ENCODE data around the gene DDX1.

Gene DDX1

GRCh38 chr2:15649561-15650255, 58.0 kb downstream of the DDX1 start:
- no peak for DNase-seq

- DNase-seq = no peak
Measured at GRCh38 chr2:15650616-15651366, 59.1 kb downstream of the DDX1 start.

- DNase-seq = no peak
Measured at GRCh38 chr2:15651367-15651727, 59.7 kb downstream of the DDX1 start.

- DNase-seq = no peak
Measured at GRCh38 chr2:15652252-15652651, 60.6 kb downstream of the DDX1 start.

DNA sequence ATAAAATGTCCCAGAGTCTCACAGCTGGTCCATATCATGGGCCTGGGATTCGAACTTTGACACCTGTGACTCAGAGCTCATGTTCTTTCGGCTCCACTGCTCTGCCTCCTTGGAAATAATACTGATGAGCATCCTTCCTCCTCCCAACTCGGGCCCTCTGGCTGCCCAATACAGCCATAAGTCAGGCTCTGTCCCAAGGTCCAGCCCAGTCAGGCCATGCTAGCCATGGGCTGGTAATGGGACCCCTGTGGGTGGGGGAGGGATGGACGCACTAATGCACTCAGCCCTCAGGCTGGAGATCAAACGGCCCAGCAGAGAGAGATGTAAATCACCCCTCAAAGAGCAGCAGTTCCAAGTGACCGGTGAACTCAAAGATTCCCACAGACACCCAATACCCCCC, 61.1 kb downstream of the DDX1 start:
- DNase-seq = no peak

GRCh38 chr2:15653806-15654726, 62.4 kb downstream of the DDX1 start:
- DNase-seq = no peak

- no peak for DNase-seq
Measured at GRCh38 chr2:15654727-15655073, 63.0 kb downstream of the DDX1 start.

DNA sequence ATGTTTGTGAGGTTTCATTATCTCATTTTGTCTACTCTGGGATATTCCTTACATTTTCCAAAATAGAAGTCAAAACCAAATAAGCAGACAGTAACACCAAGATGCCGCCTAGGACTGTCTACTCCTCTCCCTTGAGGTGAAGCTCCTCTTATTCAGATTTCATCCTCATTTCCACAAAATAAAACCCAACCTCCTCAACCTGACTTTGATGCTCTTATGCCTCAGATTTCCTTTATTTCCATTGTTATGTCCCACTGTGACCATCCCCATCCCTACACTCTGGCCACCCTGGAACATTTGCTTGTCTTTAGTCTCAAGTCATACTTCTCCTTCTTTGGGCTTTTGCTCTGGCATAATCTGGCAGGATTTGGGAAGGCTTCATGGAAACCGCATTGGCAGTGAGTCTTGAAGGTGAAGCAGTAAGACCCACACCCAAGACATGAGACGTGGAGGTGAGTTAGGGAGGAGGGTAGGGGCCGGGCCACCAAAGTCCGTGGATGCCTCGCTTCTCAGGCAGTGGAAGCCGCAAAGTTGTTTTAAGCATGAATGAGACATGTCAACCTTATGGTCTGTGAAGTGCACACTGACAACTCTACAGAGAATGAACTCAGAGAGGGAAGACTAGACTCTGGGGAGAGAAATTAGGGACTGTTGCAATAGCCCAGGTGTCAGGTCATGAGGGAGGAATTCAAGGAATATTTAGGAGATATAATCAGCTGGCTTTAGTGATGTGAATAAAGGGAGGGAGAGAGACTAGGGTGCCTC, 63.6 kb downstream of the DDX1 start:
- no peak for DNase-seq

DNA sequence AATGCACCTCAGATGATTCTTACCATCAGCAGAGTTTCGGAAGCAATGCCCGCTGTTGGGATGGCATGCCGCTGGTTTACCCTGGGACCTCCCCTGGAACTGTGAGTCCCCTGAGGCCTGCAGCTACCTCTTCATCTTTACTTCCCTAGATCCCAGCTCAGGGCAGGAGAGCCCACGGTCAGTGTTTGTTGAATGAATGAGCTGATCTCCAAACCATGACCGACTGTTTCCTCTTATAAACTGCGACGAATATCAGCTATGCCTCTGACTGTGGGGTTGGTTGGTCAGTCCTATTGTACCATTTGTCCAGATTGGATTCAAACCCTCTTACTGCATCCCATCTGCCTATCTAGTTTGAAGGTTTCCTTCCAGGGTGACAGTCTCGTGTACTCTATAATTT, 64.4 kb downstream of the DDX1 start:
- DNase-seq = no peak

DNA sequence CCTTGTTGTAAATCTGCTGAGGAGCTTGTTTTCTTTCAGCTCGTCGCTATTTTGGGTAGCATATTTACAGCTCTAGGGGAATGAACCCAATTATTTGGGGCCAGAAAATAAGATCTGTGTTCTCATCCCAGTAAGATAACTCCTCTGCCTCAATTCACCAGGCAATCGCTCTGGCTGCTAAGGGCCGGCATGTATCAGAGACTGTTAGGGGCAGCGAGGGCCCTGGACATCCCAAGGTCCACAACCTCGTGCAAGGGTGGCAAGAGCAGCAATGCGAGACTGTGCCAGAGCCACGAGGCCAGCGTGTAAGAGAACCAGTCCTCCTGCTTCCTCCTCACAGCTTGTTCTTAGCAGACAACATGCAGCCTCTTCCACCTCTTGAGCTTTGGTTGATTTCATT, 66.1 kb downstream of the DDX1 start:
- no peak for DNase-seq

GRCh38 chr2:15658911-15659310, 67.2 kb downstream of the DDX1 start:
- DNase-seq = no peak

GRCh38 chr2:15660491-15661294, 69.0 kb downstream of the DDX1 start:
- no peak for DNase-seq

- DNase-seq = no peak
Measured at GRCh38 chr2:15661295-15661569, 69.6 kb downstream of the DDX1 start.

DNA sequence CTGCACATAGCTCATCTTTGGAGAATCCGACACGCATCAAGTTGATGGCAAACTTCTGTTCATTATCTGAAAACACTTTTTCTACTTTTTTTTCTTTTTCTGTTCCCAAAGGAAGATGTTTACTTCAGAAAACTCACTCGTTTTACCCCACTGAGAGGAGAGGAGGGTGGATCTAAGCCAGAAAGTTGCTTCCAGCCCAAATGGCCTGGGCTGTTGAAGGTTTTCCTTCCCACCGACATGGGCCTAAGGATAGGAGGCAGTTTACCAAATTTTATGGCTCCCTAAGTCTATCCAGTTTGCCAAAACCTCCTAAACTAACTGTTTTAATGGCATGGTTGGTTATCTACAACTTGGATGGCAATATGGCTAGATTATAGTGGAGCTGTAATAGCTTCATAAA, 70.4 kb downstream of the DDX1 start:
- DNase-seq = no peak

DNA sequence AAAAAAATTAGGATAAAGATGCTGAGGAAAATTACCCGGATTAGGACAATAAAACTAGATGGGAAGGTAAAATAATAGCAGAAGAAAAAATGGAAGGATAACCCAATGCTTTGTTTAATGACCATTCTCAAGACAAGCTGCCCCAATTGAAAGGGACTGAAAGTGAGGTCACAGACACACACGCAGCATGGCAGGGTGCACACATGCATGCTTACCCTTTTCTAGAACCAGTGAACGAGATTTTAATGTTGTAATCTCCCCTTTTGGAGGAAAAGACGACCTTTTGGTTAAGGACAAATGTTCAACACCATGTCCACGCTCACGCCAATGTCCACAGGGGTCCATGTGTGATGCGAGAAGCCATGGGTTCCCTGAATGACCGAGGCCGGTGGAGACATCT, 70.9 kb downstream of the DDX1 start:
- no peak for DNase-seq

DNA sequence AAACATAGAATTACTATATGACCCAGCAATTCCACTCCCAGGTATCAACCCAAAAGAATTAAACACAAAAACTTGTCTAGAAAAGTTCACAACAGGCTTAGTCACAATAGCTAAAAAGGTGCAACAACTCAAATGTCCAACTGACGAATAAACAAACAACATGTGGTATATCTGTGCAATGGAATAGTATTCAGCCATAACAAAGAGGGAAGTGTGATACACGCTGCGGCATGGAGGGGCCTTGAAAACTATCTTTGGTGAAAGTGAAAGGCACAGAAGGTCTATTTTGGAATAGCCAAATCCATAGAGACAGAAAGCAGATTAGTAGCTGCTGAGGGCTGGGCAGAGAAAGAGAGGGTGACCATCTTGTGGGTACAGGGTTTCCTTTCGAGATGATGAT, 72.1 kb downstream of the DDX1 start:
- no peak for DNase-seq

DNA sequence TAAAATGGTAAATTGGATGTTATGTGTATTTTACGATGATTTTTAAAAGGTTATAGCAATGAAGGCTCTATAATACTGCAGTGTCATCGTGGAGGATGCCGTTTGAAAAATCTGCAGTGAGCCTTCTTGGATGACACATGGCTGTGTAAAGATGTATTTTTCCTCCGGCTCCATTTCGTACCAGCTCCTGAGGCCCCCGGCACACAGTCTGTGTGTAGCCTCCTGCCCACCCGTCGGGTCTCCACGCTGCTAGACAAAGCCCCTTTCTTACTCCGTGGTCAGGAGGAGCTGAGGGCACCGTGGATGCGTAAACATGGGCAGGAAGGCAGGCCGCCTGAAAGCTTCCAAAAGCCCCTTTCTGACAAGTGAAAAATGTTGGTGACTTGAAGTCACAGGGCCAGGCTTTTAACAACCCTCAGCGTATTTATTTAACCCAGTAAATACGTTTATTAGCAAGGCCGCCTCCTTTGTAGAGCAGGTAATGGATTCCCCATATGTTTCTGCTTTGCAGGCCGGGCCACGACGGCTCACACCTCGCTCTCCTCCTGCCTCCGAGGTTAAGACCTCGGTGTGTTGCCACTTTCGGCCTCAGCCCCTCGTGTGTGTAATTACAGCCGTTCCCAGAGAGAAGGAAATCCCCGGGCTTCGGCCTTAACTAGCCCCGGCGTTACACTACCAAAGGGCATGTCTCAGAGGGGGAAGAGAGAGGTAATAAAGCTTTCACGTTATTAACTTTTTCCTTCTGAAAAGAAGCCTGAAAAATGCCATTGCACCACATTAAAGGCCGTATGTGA, 72.8 kb downstream of the DDX1 start:
- no peak for DNase-seq

DNA sequence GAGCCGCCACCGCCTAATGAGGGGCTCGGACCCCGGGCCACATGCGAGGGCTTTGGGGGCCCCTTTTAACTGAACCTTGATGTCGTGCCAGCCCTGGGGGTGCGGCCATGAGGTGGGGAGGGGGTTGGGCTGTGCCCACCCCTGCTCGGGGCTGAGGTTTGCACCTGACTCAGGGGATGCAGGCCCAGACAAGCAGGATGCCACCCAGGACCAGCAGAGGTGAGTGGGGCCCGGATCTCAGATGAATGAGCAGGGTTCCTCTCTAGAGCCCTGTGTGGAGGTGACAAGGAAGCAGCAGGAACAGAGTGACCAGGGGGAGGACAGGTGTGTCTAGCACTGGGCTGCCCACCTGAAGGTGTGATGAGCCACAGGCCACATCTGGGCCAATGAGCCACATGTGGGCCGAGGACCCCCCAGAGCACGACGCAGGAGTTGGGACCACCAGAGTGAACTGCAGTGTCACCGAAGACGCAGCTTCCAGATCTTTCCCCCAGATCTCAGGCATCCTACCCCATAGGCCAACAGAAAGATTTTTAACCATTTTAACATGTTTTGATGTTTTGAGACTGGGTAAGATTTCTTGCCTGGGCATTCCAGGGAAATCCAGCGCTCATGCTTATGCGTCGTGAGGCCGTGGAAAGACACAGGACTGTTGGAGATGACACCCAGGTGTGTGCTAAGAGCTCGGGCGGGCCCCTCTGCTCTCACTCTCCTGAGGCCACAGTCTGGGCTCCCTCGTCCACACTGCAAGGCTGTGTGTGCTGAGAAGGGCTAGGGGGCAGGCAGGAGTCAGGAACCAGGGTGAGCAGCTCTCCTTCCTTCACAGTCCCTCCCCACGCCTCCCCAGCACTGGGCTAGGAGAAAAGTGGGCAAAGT, 73.6 kb downstream of the DDX1 start:
- DNase-seq = no peak

GRCh38 chr2:15665943-15666460, 74.3 kb downstream of the DDX1 start:
- DNase-seq = no peak
